PC-3 (cell line): ENCODE data around the gene SCYL1.

Source experiments
- EZH2 ChIP-seq: fragments of 300-600 bp; sonication (generic); IDR thresholded peaks from one replicate; pipeline ENCODE4 v1.6.1; 2017; ENCODE audit warnings: antibody characterized with exemption, mild to moderate bottlenecking, low read length; ENCODE audit not compliant: unreplicated experiment
- EZH2phosphoT487 ChIP-seq: fragments of 300-600 bp; sonication (generic); IDR thresholded peaks from 2 replicates; pipeline ENCODE4 v1.6.1; 2018; ENCODE audit warnings: mild to moderate bottlenecking, antibody characterized with exemption, low read length, borderline replicate concordance
- TF ChIP-seq, protein P1 (sequence below): fragments of 300-600 bp; sonication (generic); conservative IDR thresholded peaks from 2 replicates; pipeline ENCODE4 v1.5.1; 2017; ENCODE audit warnings: antibody characterized with exemption, low read depth, mild to moderate bottlenecking, low read length

DNA sequence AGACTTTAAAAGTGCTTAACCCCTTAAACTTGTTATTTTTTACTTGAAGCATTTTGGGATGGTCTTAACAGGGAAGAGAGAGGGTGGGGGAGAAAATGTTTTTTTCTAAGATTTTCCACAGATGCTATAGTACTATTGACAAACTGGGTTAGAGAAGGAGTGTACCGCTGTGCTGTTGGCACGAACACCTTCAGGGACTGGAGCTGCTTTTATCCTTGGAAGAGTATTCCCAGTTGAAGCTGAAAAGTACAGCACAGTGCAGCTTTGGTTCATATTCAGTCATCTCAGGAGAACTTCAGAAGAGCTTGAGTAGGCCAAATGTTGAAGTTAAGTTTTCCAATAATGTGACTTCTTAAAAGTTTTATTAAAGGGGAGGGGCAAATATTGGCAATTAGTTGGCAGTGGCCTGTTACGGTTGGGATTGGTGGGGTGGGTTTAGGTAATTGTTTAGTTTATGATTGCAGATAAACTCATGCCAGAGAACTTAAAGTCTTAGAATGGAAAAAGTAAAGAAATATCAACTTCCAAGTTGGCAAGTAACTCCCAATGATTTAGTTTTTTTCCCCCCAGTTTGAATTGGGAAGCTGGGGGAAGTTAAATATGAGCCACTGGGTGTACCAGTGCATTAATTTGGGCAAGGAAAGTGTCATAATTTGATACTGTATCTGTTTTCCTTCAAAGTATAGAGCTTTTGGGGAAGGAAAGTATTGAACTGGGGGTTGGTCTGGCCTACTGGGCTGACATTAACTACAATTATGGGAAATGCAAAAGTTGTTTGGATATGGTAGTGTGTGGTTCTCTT is 23.2 kb upstream of the SCYL1 start:
- TF ChIP-seq, protein P1, sequence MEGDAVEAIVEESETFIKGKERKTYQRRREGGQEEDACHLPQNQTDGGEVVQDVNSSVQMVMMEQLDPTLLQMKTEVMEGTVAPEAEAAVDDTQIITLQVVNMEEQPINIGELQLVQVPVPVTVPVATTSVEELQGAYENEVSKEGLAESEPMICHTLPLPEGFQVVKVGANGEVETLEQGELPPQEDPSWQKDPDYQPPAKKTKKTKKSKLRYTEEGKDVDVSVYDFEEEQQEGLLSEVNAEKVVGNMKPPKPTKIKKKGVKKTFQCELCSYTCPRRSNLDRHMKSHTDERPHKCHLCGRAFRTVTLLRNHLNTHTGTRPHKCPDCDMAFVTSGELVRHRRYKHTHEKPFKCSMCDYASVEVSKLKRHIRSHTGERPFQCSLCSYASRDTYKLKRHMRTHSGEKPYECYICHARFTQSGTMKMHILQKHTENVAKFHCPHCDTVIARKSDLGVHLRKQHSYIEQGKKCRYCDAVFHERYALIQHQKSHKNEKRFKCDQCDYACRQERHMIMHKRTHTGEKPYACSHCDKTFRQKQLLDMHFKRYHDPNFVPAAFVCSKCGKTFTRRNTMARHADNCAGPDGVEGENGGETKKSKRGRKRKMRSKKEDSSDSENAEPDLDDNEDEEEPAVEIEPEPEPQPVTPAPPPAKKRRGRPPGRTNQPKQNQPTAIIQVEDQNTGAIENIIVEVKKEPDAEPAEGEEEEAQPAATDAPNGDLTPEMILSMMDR, result no peak
- TF ChIP-seq EZH2, result no peak
- no peak for TF ChIP-seq EZH2phosphoT487
